H9 (cell line): ENCODE measurements around the gene EDC3. TPM values are rescaled to one million over a fixed set of nuclear protein-coding genes. Genes with fewer than 3 reads are reported as not detected.

ENCODE experiments used
- DNase-seq: peaks from one replicate; pipeline ENCODE4 v3.0.0-alpha.2; 2017
- H2AFZ ChIP-seq: one replicate; pipeline ENCODE4 v1.6.1; 2013; ENCODE audit warnings: mild to moderate bottlenecking, low read length, control low read depth, moderate library complexity
- H2AK5ac ChIP-seq: 2 replicates; pipeline ENCODE4 v1.6.1; 2013; ENCODE audit warnings: low read length, control low read depth, mixed read lengths; ENCODE audit not compliant: insufficient read length
- H2BK120ac ChIP-seq: one replicate; pipeline ENCODE4 v1.6.1; 2013; ENCODE audit warnings: low read depth, mild to moderate bottlenecking, low read length, control low read depth, inconsistent platforms; ENCODE audit not compliant: poor library complexity, severe bottlenecking
- H2BK12ac ChIP-seq: 2 replicates; pipeline ENCODE4 v1.6.1; 2013; ENCODE audit warnings: low read length, control low read depth, mixed read lengths, low read depth; ENCODE audit not compliant: insufficient read length
- H2BK15ac ChIP-seq: 2 replicates; pipeline ENCODE4 v1.6.1; 2013; ENCODE audit warnings: low read depth, low read length, control low read depth
- H2BK20ac ChIP-seq: one replicate; pipeline ENCODE4 v1.6.1; 2013; ENCODE audit warnings: low read depth, mild to moderate bottlenecking, low read length, control low read depth, inconsistent platforms; ENCODE audit not compliant: poor library complexity, severe bottlenecking
- H2BK5ac ChIP-seq: 2 replicates; pipeline ENCODE4 v1.6.1; 2013; ENCODE audit warnings: low read length, control low read depth, mixed read lengths; ENCODE audit not compliant: insufficient read length
- H3K14ac ChIP-seq: 2 replicates; pipeline ENCODE4 v1.6.1; 2013; ENCODE audit warnings: low read length, control low read depth; ENCODE audit not compliant: insufficient read depth
- H3K18ac ChIP-seq: 2 replicates; pipeline ENCODE4 v1.6.1; 2013; ENCODE audit warnings: low read depth, mild to moderate bottlenecking, mixed read lengths, low read length, control low read depth; ENCODE audit not compliant: insufficient read length
- H3K23ac ChIP-seq: 2 replicates; pipeline ENCODE4 v1.6.1; 2013; ENCODE audit warnings: low read length, control low read depth, mixed read lengths, low read depth; ENCODE audit not compliant: insufficient read length
- H3K23me2 ChIP-seq: 2 replicates; pipeline ENCODE4 v1.6.1; 2013; ENCODE audit warnings: low read depth, mild to moderate bottlenecking, mixed read lengths, low read length, control low read depth; ENCODE audit not compliant: insufficient read length, poor library complexity, severe bottlenecking
- H3K27ac ChIP-seq: 2 replicates; pipeline ENCODE4 v1.5.1; 2013; ENCODE audit warnings: low read length, control low read depth, mixed read lengths, low read depth; ENCODE audit not compliant: insufficient read length
- H3K27me3 ChIP-seq: 2 replicates; pipeline ENCODE4 v1.6.1; 2013; ENCODE audit warnings: low read length, control low read depth, inconsistent platforms; ENCODE audit not compliant: insufficient read depth
- H3K4ac ChIP-seq: 2 replicates; pipeline ENCODE4 v1.6.1; 2013; ENCODE audit warnings: low read depth, mild to moderate bottlenecking, control low read depth, inconsistent platforms, low read length, moderate library complexity
- H3K4me1 ChIP-seq: 2 replicates; pipeline ENCODE4 v1.6.1; 2013; ENCODE audit warnings: low read length, control low read depth, inconsistent platforms; ENCODE audit not compliant: insufficient read depth
- H3K4me2 ChIP-seq: 2 replicates; pipeline ENCODE4 v1.6.1; 2013; ENCODE audit warnings: low read length, control low read depth, mixed read lengths; ENCODE audit not compliant: insufficient read length, insufficient read depth
- H3K56ac ChIP-seq: 2 replicates; pipeline ENCODE4 v1.6.1; 2013; ENCODE audit warnings: low read depth, mild to moderate bottlenecking, mixed read lengths, low read length, control low read depth; ENCODE audit not compliant: insufficient read length
- H3K79me1 ChIP-seq: 2 replicates; pipeline ENCODE4 v1.6.1; 2013; ENCODE audit warnings: low read depth, mild to moderate bottlenecking, moderate library complexity, low read length, control low read depth, inconsistent platforms; ENCODE audit not compliant: insufficient read depth, poor library complexity, severe bottlenecking
- H3K79me2 ChIP-seq: 2 replicates; pipeline ENCODE4 v1.6.1; 2013; ENCODE audit warnings: low read length, control low read depth, inconsistent platforms; ENCODE audit not compliant: insufficient read depth
- H3K9ac ChIP-seq: 2 replicates; pipeline ENCODE4 v1.6.1; 2013; ENCODE audit warnings: low read length, control low read depth, mixed read lengths; ENCODE audit not compliant: insufficient read length; ENCODE audit errors: extremely low read depth
- H3K9me3 ChIP-seq: one replicate; pipeline ENCODE4 v1.6.1; 2013; ENCODE audit warnings: low read depth, low read length, inconsistent platforms; ENCODE audit not compliant: control insufficient read depth
- H3T11ph ChIP-seq: one replicate; pipeline ENCODE4 v1.6.1; 2013; ENCODE audit warnings: mild to moderate bottlenecking, low read length, control low read depth, inconsistent platforms
- H4K20me1 ChIP-seq: one replicate; pipeline ENCODE4 v1.6.1; 2013; ENCODE audit not compliant: control insufficient read depth, insufficient read length, insufficient read depth
- H4K5ac ChIP-seq: 2 replicates; pipeline ENCODE4 v1.6.1; 2013; ENCODE audit warnings: low read depth, mild to moderate bottlenecking, mixed read lengths, low read length, control low read depth; ENCODE audit not compliant: insufficient read length
- H4K8ac ChIP-seq: replicated peaks from 2 replicates; pipeline ENCODE4 v1.6.1; 2013; ENCODE audit warnings: low read length, control low read depth, mixed read lengths, low read depth; ENCODE audit not compliant: insufficient read length
- H4K91ac ChIP-seq: 2 replicates; pipeline ENCODE4 v1.6.1; 2013; ENCODE audit warnings: low read depth, mild to moderate bottlenecking, moderate library complexity, mixed read lengths, low read length, control low read depth; ENCODE audit not compliant: insufficient read length
- H3K27ac Mint-ChIP-seq, 3 experiments: 2 replicates in 2 of 3; 3 replicates in 1 of 3; pipeline ENCODE4 v1.8.0; 2020 to 2021; ENCODE audit warnings: mixed read lengths in 3 of 3, mild to moderate bottlenecking in 1 of 3, moderate library complexity in 1 of 3
- H3K27me3 Mint-ChIP-seq: 2 replicates; pipeline ENCODE4 v1.8.0; 2021; ENCODE audit warnings: low read depth, mild to moderate bottlenecking, moderate library complexity, mixed read lengths
- H3K36me3 Mint-ChIP-seq, 3 experiments: 2 replicates in 2 of 3; 3 replicates in 1 of 3; pipeline ENCODE4 v1.8.0; 2020 to 2021; ENCODE audit warnings: low read depth in 3 of 3, mixed read lengths in 3 of 3; ENCODE audit not compliant: insufficient read depth in 1 of 3
- H3K4me1 Mint-ChIP-seq, 2 experiments: 2 replicates each; pipeline ENCODE4 v1.8.0; 2020; ENCODE audit warnings: mixed read lengths in 2 of 2
- H3K4me3 Mint-ChIP-seq, 2 experiments: 2 replicates in 1 of 2; 3 replicates in 1 of 2; pipeline ENCODE4 v1.8.0; 2020 to 2021; ENCODE audit warnings: mild to moderate bottlenecking in 2 of 2, mixed read lengths in 2 of 2, moderate library complexity in 1 of 2
- H3K9me3 Mint-ChIP-seq, 2 experiments: 2 replicates in 1 of 2; 3 replicates in 1 of 2; pipeline ENCODE4 v1.8.0; 2020; ENCODE audit warnings: mild to moderate bottlenecking in 2 of 2, mixed read lengths in 2 of 2, moderate library complexity in 1 of 2
- CTCF ChIP-seq: fragments of 200-600 bp; sonication (generic); conservative IDR thresholded peaks from 3 replicates; pipeline ENCODE4 v1.8.0; 2021; ENCODE audit warnings: antibody characterized with exemption, mild to moderate bottlenecking
- WGBS: extraction: QIAGEN DNeasy Blood & Tissue Kit; methylation state at CpG from one replicate; pipeline ENCODE4 v1.1.7; 2013; ENCODE audit warnings: missing lambda C conversion rate, low lambda C conversion rate, mixed read lengths; ENCODE audit not compliant: insufficient read length; ENCODE audit errors: extremely low coverage; 5-methylcytosine and 5-hydroxymethylcytosine counted together
- total RNA-seq: library from RNA; stranded (reverse); gene quantifications from 2 replicates; pipeline ENCODE4 v1.2.1, GENCODE V29; 2021

The EDC3 gene
- total RNA-seq, 1 experiment from 2014 or later: 60.5 TPM

GRCh38 chr15:74631935-74632560 is 63.8 kb downstream of the EDC3 start:
- Histone ChIP-seq H3K27ac (no peak overlapping the region), H4K91ac (no peak overlapping the region), H3K9me3 (no peaks in the 10 kb centered on the region), H4K8ac (no peak overlapping the region), H3K4me1 (no peaks in the 10 kb centered on the region), H3K4me2 (no peak overlapping the region), H2BK5ac (no peak overlapping the region), H3K79me1 (no peaks in the 10 kb centered on the region), H3K18ac (no peak overlapping the region), H3T11ph (no peak overlapping the region), H2BK15ac (no peak overlapping the region), H2BK20ac (no peak overlapping the region), H3K27me3 (no peaks in the 10 kb centered on the region), H3K79me2 (no peaks in the 10 kb centered on the region), H2AK5ac (no peak overlapping the region), H3K9ac (no peak overlapping the region), H3K23ac (no peak overlapping the region), H3K23me2 (no peaks in the 10 kb centered on the region), H2AFZ (no peak overlapping the region), H2BK12ac (no peak overlapping the region), H3K14ac (no peak overlapping the region), H3K56ac (no peak overlapping the region), H3K4ac (no peak overlapping the region), H2BK120ac (no peak overlapping the region), H4K5ac (no peak overlapping the region), H4K20me1 (no peaks in the 10 kb centered on the region)
- peak; percentile 76 for DNase-seq
- peak; percentile 90 for TF ChIP-seq CTCF
- Mint-ChIP-seq H3K27me3 (no peaks in the 10 kb centered on the region; the same call in 1 of the 2 replicates), H3K4me1 (no peaks in the 10 kb centered on the region), H3K9me3 (no peaks in the 10 kb centered on the region), H3K27ac (0 out of 7 replicates have a peak overlapping the region, but pooled peaks of 1 of the 3 experiments have one; percentile 23), H3K4me3 (no peak overlapping the region), H3K36me3 (peaks cover 23 to 57% (median 47%) of the 10 kb centered on the region in 3 experiments; a peak in 6 of 7 replicates)
- no CpG with 5 or more reads among the region's 8 CpGs for WGBS
